ENCODE measurements around the gene ARHGAP12.

DNA sequence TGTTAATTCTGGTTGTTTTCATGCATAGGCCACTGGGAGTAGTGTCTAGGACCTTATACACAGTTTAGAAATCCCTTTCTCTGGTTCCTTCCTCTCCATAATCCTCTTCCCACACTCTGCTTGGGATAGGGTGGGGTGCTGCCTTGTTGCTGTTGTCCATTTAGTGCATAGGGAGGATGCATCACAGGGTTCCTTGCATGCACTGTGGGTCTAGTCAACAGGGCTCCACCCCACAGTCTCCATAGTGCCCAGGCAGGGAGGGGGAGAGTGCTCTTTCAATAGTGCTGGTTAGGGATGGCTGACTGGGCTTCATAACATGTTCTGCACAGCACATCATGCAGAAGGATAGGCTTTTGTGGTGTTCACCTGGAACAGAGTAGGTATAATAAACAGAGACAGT, 81.1 kb downstream of the ARHGAP12 start:
- TF ChIP-seq POLR2AphosphoS5 (IDR thresholded peaks at IDR 0.05; ENCODE audit: low read depth, low read length): no peak
- TF ChIP-seq, protein P1, sequence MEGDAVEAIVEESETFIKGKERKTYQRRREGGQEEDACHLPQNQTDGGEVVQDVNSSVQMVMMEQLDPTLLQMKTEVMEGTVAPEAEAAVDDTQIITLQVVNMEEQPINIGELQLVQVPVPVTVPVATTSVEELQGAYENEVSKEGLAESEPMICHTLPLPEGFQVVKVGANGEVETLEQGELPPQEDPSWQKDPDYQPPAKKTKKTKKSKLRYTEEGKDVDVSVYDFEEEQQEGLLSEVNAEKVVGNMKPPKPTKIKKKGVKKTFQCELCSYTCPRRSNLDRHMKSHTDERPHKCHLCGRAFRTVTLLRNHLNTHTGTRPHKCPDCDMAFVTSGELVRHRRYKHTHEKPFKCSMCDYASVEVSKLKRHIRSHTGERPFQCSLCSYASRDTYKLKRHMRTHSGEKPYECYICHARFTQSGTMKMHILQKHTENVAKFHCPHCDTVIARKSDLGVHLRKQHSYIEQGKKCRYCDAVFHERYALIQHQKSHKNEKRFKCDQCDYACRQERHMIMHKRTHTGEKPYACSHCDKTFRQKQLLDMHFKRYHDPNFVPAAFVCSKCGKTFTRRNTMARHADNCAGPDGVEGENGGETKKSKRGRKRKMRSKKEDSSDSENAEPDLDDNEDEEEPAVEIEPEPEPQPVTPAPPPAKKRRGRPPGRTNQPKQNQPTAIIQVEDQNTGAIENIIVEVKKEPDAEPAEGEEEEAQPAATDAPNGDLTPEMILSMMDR (IDR thresholded peaks at IDR 0.05): no peak
- no peak for TF ChIP-seq SIN3A (IDR thresholded peaks at IDR 0.05; ENCODE audit: borderline replicate concordance, low read depth, low read length)
